H1 (cell line): Measurements from ENCODE around the gene BPIFB6. TPM values are rescaled to one million over a fixed set of nuclear protein-coding genes. Genes with fewer than 3 reads are reported as not detected.

Source experiments
- CTCF ChIA-PET: fragments of 300-600 bp; sonication (Branson Sonifier 250); formaldehyde crosslinking; loops from one replicate; lab custom pipeline; 2021; ENCODE audit not compliant: partially characterized antibody; lab: Charles Lee
- POLR2A ChIA-PET: fragments of 300-600 bp; sonication (Branson Sonifier 250); formaldehyde crosslinking; loops from one replicate; lab custom pipeline; 2021; ENCODE audit warnings: inconsistent platforms; ENCODE audit not compliant: partially characterized antibody; lab: Charles Lee
- DNase-seq, 2 experiments: peaks; one replicate each; pipeline versions ENCODE4 v3.0.0 to v3.0.0-alpha.2; 2010 to 2022; ENCODE audit warnings: low spot score in 2 of 2, low read depth in 1 of 2, mixed read lengths in 1 of 2
- FAIRE-seq: peaks from 2 replicates; lab custom pipeline; 2011; peaks lifted over from hg19 to GRCh38; lab: Jason Lieb, UNC
- H2AFZ ChIP-seq: 2 replicates; pipeline ENCODE4 v1.8.1; 2012; ENCODE audit warnings: low read length, inconsistent platforms
- H2AK5ac ChIP-seq: 2 replicates; pipeline ENCODE4 v1.6.1; 2013; ENCODE audit warnings: low read depth, low read length
- H2BK120ac ChIP-seq: replicated peaks from 2 replicates; pipeline ENCODE3; 2013; ENCODE audit warnings: low read depth, low read length, inconsistent platforms
- H2BK12ac ChIP-seq: 2 replicates; pipeline ENCODE4 v1.6.1; 2013; ENCODE audit warnings: low read depth, low read length
- H2BK15ac ChIP-seq: 2 replicates; pipeline ENCODE4 v1.6.1; 2013; ENCODE audit warnings: low read length
- H2BK20ac ChIP-seq: 2 replicates; pipeline ENCODE4 v1.6.1; 2013; ENCODE audit warnings: low read length
- H2BK5ac ChIP-seq: 2 replicates; pipeline ENCODE4 v1.6.1; 2013; ENCODE audit warnings: low read depth, low read length
- H3K14ac ChIP-seq: 2 replicates; pipeline ENCODE4 v1.6.1; 2013; ENCODE audit warnings: inconsistent platforms; ENCODE audit not compliant: insufficient read length
- H3K18ac ChIP-seq: 2 replicates; pipeline ENCODE4 v1.6.1; 2013; ENCODE audit warnings: low read length; ENCODE audit errors: extremely low read depth
- H3K23ac ChIP-seq: 2 replicates; pipeline ENCODE4 v1.6.1; 2013; ENCODE audit warnings: inconsistent platforms; ENCODE audit not compliant: insufficient read length
- H3K23me2 ChIP-seq: 2 replicates; pipeline ENCODE4 v1.6.1; 2013; ENCODE audit warnings: low read depth, low read length
- H3K27ac ChIP-seq: 2 replicates; pipeline ENCODE4 v1.6.1; 2011; ENCODE audit warnings: low read depth, low read length, inconsistent platforms
- H3K27me3 ChIP-seq, 4 experiments: replicated peaks in 1 of 4; 1 replicate in 1 of 4; 2 replicates in 3 of 4; pipeline versions ENCODE4 v1.6.1 to v1.8.1; 2011 to 2013; ENCODE audit warnings: low read length in 3 of 4, mild to moderate bottlenecking in 3 of 4, inconsistent platforms in 2 of 4, mixed read lengths in 2 of 4, moderate library complexity in 1 of 4; ENCODE audit not compliant: control insufficient read depth in 3 of 4, insufficient read depth in 3 of 4; ENCODE audit errors: extremely low read depth in 1 of 4
- H3K36me3 ChIP-seq, 4 experiments: 2 replicates each; pipeline versions ENCODE4 v1.6.1 to v1.8.1; 2011 to 2013; ENCODE audit warnings: mild to moderate bottlenecking in 4 of 4, low read length in 3 of 4, moderate library complexity in 2 of 4, control low read depth in 1 of 4, inconsistent platforms in 1 of 4; ENCODE audit not compliant: insufficient read depth in 4 of 4, control insufficient read depth in 2 of 4
- H3K4ac ChIP-seq: replicated peaks from 2 replicates; pipeline ENCODE3; 2013; ENCODE audit warnings: low read length, low read depth, mixed read lengths, inconsistent platforms; ENCODE audit not compliant: insufficient read length
- H3K4me1 ChIP-seq, 4 experiments: replicated peaks in 1 of 4; 1 replicate in 1 of 4; 2 replicates in 3 of 4; pipeline versions ENCODE4 v1.6.1 to v1.8.1; 2011 to 2013; ENCODE audit warnings: low read length in 3 of 4, inconsistent platforms in 2 of 4, mixed read lengths in 1 of 4; ENCODE audit not compliant: insufficient read depth in 4 of 4, control insufficient read depth in 3 of 4
- H3K4me2 ChIP-seq, 2 experiments: 2 replicates each; pipeline versions ENCODE4 v1.6.1 to v1.8.1; 2011 to 2013; ENCODE audit warnings: low read depth in 2 of 2, low read length in 2 of 2, control low read depth in 1 of 2, inconsistent platforms in 1 of 2, mild to moderate bottlenecking in 1 of 2; ENCODE audit not compliant: insufficient read depth in 1 of 2
- H3K4me3 ChIP-seq, 4 experiments: fragments of 200-600, 300-600 bp in 1 of 4; sonication (generic), shearing (Covaris generic), sonication (Bioruptor Twin) in 1 of 4; 2 replicates each; pipeline versions ENCODE4 v1.5.1 to v1.8.1; 2011 to 2016; ENCODE audit warnings: low read length in 4 of 4, low read depth in 3 of 4, control low read depth in 2 of 4, inconsistent platforms in 2 of 4, mild to moderate bottlenecking in 2 of 4, mixed read lengths in 1 of 4, moderate library complexity in 1 of 4; ENCODE audit not compliant: insufficient read depth in 2 of 4; ENCODE audit errors: extremely low read depth in 1 of 4
- H3K56ac ChIP-seq: replicated peaks from 2 replicates; pipeline ENCODE3; 2013; ENCODE audit warnings: low read depth, mild to moderate bottlenecking, mixed read lengths, low read length, inconsistent platforms; ENCODE audit not compliant: insufficient read length
- H3K79me1 ChIP-seq: 2 replicates; pipeline ENCODE4 v1.6.1; 2013; ENCODE audit warnings: low read depth, low read length, control low read depth
- H3K79me2 ChIP-seq, 2 experiments: 2 replicates each; pipeline versions ENCODE4 v1.6.1 to v1.8.1; 2012 to 2013; ENCODE audit warnings: low read length in 2 of 2, mild to moderate bottlenecking in 2 of 2, inconsistent platforms in 1 of 2; ENCODE audit not compliant: insufficient read depth in 2 of 2, control insufficient read depth in 1 of 2
- H3K9ac ChIP-seq, 4 experiments: replicated peaks in 1 of 4; 1 replicate in 1 of 4; 2 replicates in 3 of 4; pipeline versions ENCODE4 v1.6.1 to v1.8.1; 2011 to 2013; ENCODE audit warnings: low read depth in 3 of 4, low read length in 3 of 4, control low read depth in 2 of 4, mild to moderate bottlenecking in 2 of 4, moderate library complexity in 2 of 4, inconsistent platforms in 1 of 4; ENCODE audit errors: extremely low read depth in 1 of 4
- H3K9me3 ChIP-seq, 2 experiments: 2 replicates each; pipeline versions ENCODE4 v1.6.1 to v1.8.1; 2012 to 2013; ENCODE audit warnings: mild to moderate bottlenecking in 2 of 2, moderate library complexity in 2 of 2, control low read depth in 1 of 2, inconsistent platforms in 1 of 2, low read depth in 1 of 2, low read length in 1 of 2, mixed read lengths in 1 of 2; ENCODE audit not compliant: insufficient read depth in 2 of 2
- H4K20me1 ChIP-seq, 2 experiments: replicated peaks in 1 of 2; 2 replicates each; pipeline versions ENCODE3 to v1.8.1; 2011 to 2013; ENCODE audit warnings: inconsistent platforms in 2 of 2, low read length in 2 of 2, mild to moderate bottlenecking in 1 of 2; ENCODE audit not compliant: insufficient read depth in 2 of 2, control insufficient read depth in 1 of 2
- H4K5ac ChIP-seq: 2 replicates; pipeline ENCODE4 v1.6.1; 2013; ENCODE audit warnings: low read length, low read depth, mixed read lengths, inconsistent platforms; ENCODE audit not compliant: insufficient read length
- H4K8ac ChIP-seq: 2 replicates; pipeline ENCODE4 v1.8.0; 2013; ENCODE audit warnings: mild to moderate bottlenecking, moderate library complexity, low read length, inconsistent platforms; ENCODE audit not compliant: insufficient read depth; ENCODE audit errors: extremely low read depth
- H4K91ac ChIP-seq: replicated peaks from 2 replicates; pipeline ENCODE3; 2013; ENCODE audit warnings: low read length, mixed read lengths, inconsistent platforms; ENCODE audit not compliant: insufficient read length
- BCL11A ChIP-seq, 2 experiments: IDR thresholded peaks; one replicate each; pipeline ENCODE4 v1.6.1; 2011; ENCODE audit warnings: low read depth in 2 of 2, low read length in 2 of 2, mild to moderate bottlenecking in 2 of 2
- POLR2AphosphoS5 ChIP-seq: IDR thresholded peaks from 2 replicates; pipeline ENCODE4 v1.6.1; 2011; ENCODE audit warnings: low read depth, low read length
- SP1 ChIP-seq: IDR thresholded peaks from 2 replicates; pipeline ENCODE4 v1.6.1; 2011; ENCODE audit warnings: low read depth, low read length
- SUZ12 ChIP-seq: fragments of 200-600 bp; sonication (generic); IDR thresholded peaks from 2 replicates; pipeline ENCODE4 v1.6.1; 2012; ENCODE audit warnings: mild to moderate bottlenecking, inconsistent platforms, low read length, moderate library complexity, mixed read lengths
- WGBS, 2 experiments: shearing (Covaris generic) in 1 of 2; methylation state at CpG; one replicate each; pipeline versions ENCODE4 v1.1.6 to v1.1.7; 2013 to 2015; ENCODE audit warnings: low lambda C conversion rate in 2 of 2, mixed read lengths in 2 of 2, inconsistent platforms in 1 of 2, low coverage in 1 of 2, missing lambda C conversion rate in 1 of 2; ENCODE audit not compliant: insufficient replicate concordance in 2 of 2, insufficient coverage in 1 of 2, insufficient read length in 1 of 2; ENCODE audit errors: extremely low coverage in 1 of 2, missing lambda C conversion rate in 1 of 2; 5-methylcytosine and 5-hydroxymethylcytosine counted together
- polyA plus RNA-seq, 7 experiments: library from polyadenylated mRNA; depleted of rRNA in 3 of 7; stranded (reverse) in 5 of 7; unstranded in 2 of 7; fragments of >200 nt in 5 of 7; fragments of 200-250 nt in 2 of 7; gene quantifications; 1 replicate in 5 of 7; 2 replicates in 1 of 7; 4 replicates in 1 of 7; pipeline versions ENCODE4 v1.2.1 to v1.2.3, GENCODE V29; 2011 to 2013; ENCODE audit warnings: missing spikeins in 2 of 7, mixed read lengths in 2 of 7
- total RNA-seq: library from RNA; stranded (reverse); fragmentation: NEBNext Ultra II Directional; extraction: Animal tissue kit (Norgen Biotek cat#: 25700); gene quantifications from 2 replicates; pipeline ENCODE4 v1.2.1, GENCODE V29; 2021

Gene BPIFB6
- total and polyA plus RNA-seq, 2 of the 8 experiments (the other 6 are each of a cell fraction or from before 2014, with no cell fraction given) = not detected

- no peak for TF ChIP-seq BCL11A (IDR thresholded peaks at IDR 0.05; ENCODE audit: low read depth in 2 of 2, low read length in 2 of 2)
- TF ChIP-seq SUZ12 = no peak
- TF ChIP-seq SP1 = no peak
- no peak for TF ChIP-seq POLR2AphosphoS5
- Histone ChIP-seq H2AFZ (no peak overlapping the region), H2BK20ac (no peak overlapping the region), H3K27ac (no peak overlapping the region), H3K4me3 (no peak overlapping the region), H3K27me3 (no peaks in the 10 kb centered on the region), H4K5ac (no peak overlapping the region), H3K23ac (no peak overlapping the region), H2BK120ac (no peak overlapping the region), H3K9me3 (no peaks in the 10 kb centered on the region), H3K79me2 (no peaks in the 10 kb centered on the region), H3K36me3 (no peaks in the 10 kb centered on the region), H3K4me1 (no peaks in the 10 kb centered on the region), H3K9ac (no peak overlapping the region), H3K4ac (no peak overlapping the region), H3K23me2 (peaks cover 8% of the 10 kb centered on the region; the same call in 1 of the 2 replicates), H2BK15ac (no peak overlapping the region), H3K56ac (no peak overlapping the region), H3K79me1 (no peaks in the 10 kb centered on the region), H3K18ac (no peak overlapping the region), H2BK5ac (no peak overlapping the region), H4K8ac (peak overlapping the region; percentile 30; the same call in 1 of the 2 replicates), H2BK12ac (no peak overlapping the region), H4K91ac (no peak overlapping the region), H2AK5ac (no peak overlapping the region), H3K14ac (no peak overlapping the region), H4K20me1 (peaks cover 0 to 5% of the 10 kb centered on the region in 2 experiments), H3K4me2 (no peak overlapping the region)
- 79% methylated on average over 7 of the region's 7 CpGs; no CpG with 5 or more reads in 1 of the 2 experiments for WGBS, 2 experiments
- no peak for FAIRE-seq
- DNase-seq = no peak
- POLR2A ChIA-PET = interaction anchor here (1.1 kb wide), 1 partner anchor 11 kb away, joined by 4 read pairs; no protein-coding TSS in a partner anchor
- CTCF ChIA-PET = interaction anchor here (0.6 to 2.2 kb wide), 6 partner anchors 13 to 107 kb away, joined by 3 to 6 read pairs (median 4); partner anchors contain the start of gene SUN5
Observed at GRCh38 chr20:33028875-33029274, 2.6 kb upstream of the BPIFB6 start.
